ENCODE measurements around the gene SYNGR1. TPM values are rescaled to one million over a fixed set of nuclear protein-coding genes. Genes with fewer than 3 reads are reported as not detected.
A peak's percentile ranks its signal among the peaks of the same experiment; 100 is the strongest.

The SYNGR1 gene
- total RNA-seq, 1 donor from 2014 or later = 42.2 TPM

- peaks cover 0 to 33% of the 10 kb centered on the region in 2 donors for H3K36me3 ChIP-seq
- no peaks in the 10 kb centered on the region for H3K9me3 ChIP-seq
- intact Hi-C loops (cut with DNase I) = no loop called here
- TF ChIP-seq, protein P1, sequence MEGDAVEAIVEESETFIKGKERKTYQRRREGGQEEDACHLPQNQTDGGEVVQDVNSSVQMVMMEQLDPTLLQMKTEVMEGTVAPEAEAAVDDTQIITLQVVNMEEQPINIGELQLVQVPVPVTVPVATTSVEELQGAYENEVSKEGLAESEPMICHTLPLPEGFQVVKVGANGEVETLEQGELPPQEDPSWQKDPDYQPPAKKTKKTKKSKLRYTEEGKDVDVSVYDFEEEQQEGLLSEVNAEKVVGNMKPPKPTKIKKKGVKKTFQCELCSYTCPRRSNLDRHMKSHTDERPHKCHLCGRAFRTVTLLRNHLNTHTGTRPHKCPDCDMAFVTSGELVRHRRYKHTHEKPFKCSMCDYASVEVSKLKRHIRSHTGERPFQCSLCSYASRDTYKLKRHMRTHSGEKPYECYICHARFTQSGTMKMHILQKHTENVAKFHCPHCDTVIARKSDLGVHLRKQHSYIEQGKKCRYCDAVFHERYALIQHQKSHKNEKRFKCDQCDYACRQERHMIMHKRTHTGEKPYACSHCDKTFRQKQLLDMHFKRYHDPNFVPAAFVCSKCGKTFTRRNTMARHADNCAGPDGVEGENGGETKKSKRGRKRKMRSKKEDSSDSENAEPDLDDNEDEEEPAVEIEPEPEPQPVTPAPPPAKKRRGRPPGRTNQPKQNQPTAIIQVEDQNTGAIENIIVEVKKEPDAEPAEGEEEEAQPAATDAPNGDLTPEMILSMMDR (IDR thresholded peaks at IDR 0.05) = no peak
- TF ChIP-seq POLR2A (IDR thresholded peaks at IDR 0.05) (no peak), POLR2AphosphoS5 (IDR thresholded peaks at IDR 0.05; ENCODE audit: insufficient read depth in 1 of 2, low read depth in 1 of 2) (no peak)
- H3K4me1 ChIP-seq = peaks cover 25% of the 10 kb centered on the region
- no peak overlapping the region for H3K4me3 ChIP-seq
- no peak for DNase-seq (ENCODE audit: extremely low spot score in 2 of 2)
- peak overlapping the region; percentile 86 for H3K27ac ChIP-seq
- no peaks in the 10 kb centered on the region for H3K27me3 ChIP-seq
Measured at GRCh38 chr22:39432361-39432811, 82.6 kb downstream of the SYNGR1 start.

DNA sequence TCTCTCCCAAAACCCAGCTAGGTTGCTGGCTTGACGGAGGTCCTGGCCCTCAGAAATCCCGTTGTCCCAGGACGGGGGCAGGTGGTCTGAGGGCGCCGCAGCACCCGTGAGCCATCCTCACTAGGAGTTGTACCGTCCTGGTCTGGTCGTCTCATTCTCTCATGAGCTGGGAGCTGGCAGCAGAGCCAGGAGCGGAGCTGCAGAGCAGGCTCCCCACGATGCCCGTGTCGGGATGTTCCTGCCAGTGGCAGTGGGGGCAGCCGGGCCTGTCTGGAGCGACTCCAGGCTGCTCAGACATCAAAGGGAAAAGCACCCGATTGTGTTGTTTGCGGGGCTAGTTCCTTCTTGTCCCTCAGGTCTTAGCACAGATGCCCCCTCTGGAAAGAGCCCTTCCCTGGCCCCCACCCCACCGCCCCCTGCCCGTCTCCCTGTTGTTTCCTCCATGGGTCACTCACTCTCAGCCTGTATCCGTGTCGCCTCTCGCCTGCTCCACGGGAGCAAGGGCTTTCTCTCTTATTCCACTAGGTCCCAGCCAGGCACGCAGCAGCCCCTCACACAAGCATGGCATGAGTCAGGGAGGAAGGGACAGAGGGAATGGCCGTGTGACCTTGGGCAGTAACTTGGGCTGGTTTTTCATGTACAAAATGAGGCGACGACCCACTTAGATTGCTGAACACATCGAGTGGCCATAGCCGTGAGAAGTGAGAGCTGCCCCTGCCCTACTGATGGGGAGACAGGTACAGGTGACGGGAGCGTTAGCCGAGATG lies 83.9 kb downstream of the SYNGR1 start:
- H3K36me3 ChIP-seq = peaks cover 0 to 21% of the 10 kb centered on the region in 2 donors
- peaks cover 32% of the 10 kb centered on the region for H3K4me1 ChIP-seq
- TF ChIP-seq, protein P1 (IDR thresholded peaks at IDR 0.05) = no peak
- TF ChIP-seq POLR2A (IDR thresholded peaks at IDR 0.05) = no peak
- no peak for TF ChIP-seq POLR2AphosphoS5 (IDR thresholded peaks at IDR 0.05; ENCODE audit: insufficient read depth in 1 of 2, low read depth in 1 of 2)
- H3K4me3 ChIP-seq = no peak overlapping the region
- intact Hi-C loops (cut with DNase I) = no loop called here
- no peak overlapping the region for H3K27ac ChIP-seq
- no peaks in the 10 kb centered on the region for H3K27me3 ChIP-seq
- H3K9me3 ChIP-seq = no peaks in the 10 kb centered on the region
- no peak for DNase-seq (ENCODE audit: extremely low spot score in 2 of 2)

DNA sequence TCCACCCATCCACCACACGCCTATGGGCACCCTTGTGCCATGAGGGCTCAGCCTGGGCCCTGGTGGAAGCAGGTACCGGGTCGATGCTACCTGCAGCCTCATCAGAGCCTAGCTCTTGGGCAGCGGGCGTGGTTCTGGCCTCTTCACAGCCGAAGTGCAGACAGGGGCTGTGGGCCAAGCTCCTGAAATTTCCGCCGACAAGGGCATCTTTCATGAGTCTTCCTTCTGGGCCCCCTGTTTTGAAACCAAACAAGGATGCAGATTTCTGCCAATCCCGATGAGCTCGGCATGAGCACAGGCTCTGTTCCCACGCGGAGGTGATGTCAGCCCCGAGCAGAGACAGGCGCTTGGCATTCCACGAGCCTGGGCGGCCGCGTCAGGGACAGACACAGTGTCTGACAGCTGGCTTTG lies 84.5 kb downstream of the SYNGR1 start:
- no peaks in the 10 kb centered on the region for H3K27me3 ChIP-seq
- intact Hi-C loops (cut with DNase I) = no loop called here
- no peak overlapping the region for H3K27ac ChIP-seq
- H3K4me3 ChIP-seq = no peak overlapping the region
- peaks cover 0 to 18% of the 10 kb centered on the region in 2 donors for H3K36me3 ChIP-seq
- H3K9me3 ChIP-seq = no peaks in the 10 kb centered on the region
- TF ChIP-seq POLR2AphosphoS5 (IDR thresholded peaks at IDR 0.05; ENCODE audit: insufficient read depth in 1 of 2, low read depth in 1 of 2) = no peak
- H3K4me1 ChIP-seq = peaks cover 32% of the 10 kb centered on the region
- no peak for DNase-seq (ENCODE audit: extremely low spot score in 2 of 2)

DNA sequence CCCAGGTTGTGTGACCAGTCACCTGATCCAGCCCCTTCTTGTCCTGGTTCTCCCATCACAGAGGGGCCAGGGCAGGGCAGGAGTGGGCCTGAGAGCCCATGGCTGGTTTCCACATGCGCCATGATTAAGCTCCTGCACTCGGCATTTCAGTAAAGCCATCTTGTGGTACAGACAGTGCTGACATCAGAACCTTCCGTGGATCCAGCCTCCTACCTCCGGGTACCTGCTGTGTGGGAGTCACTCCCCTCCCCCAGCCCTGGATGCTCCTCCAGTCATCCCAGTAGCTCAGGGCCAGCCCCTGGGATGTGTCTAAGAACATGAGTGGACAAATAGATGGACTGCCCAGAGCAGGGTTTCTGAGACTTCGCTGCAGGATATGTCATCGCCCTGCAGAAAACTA lies 84.9 kb downstream of the SYNGR1 start:
- Histone ChIP-seq H3K36me3 (peaks cover 0 to 17% of the 10 kb centered on the region in 2 donors), H3K4me3 (no peak overlapping the region)
- intact Hi-C loops (cut with DNase I) = no loop called here

More for the DNA sequence above, 84.9 kb downstream of the SYNGR1 start:
- no peak for DNase-seq (ENCODE audit: extremely low spot score in 2 of 2)
- TF ChIP-seq, protein P1 (IDR thresholded peaks at IDR 0.05) = no peak
- no peak for TF ChIP-seq POLR2AphosphoS5 (IDR thresholded peaks at IDR 0.05; ENCODE audit: insufficient read depth in 1 of 2, low read depth in 1 of 2)
- no peak for TF ChIP-seq POLR2A (IDR thresholded peaks at IDR 0.05)
- Histone ChIP-seq H3K27ac (no peak overlapping the region), H3K9me3 (no peaks in the 10 kb centered on the region), H3K4me1 (peaks cover 32% of the 10 kb centered on the region), H3K27me3 (no peaks in the 10 kb centered on the region)

Small RNA genes within 50 kb of the gene (small RNA-seq; reads per million reads assigned to genes)
- gene SNORD43 (not detected), gene SNORD83A (6,448 reads per million, percentile 100 among the genes with 10 or more reads in this experiment), gene SNORD83B (not detected)

Other genes starting within 250 kb of the SYNGR1 start
- gene CBX7, start 197.3 kb upstream of the SYNGR1 start, total RNA-seq = 98.0 TPM
- gene PDGFB, start 105.0 kb upstream of the SYNGR1 start, total RNA-seq = 4.7 TPM
- gene RPL3, start 30.4 kb upstream of the SYNGR1 start, total RNA-seq = 2,613 TPM
- 25.5 TPM for gene TAB1, start 49.8 kb downstream of the SYNGR1 start, total RNA-seq
- 0.98 TPM for gene MGAT3, start 107.0 kb downstream of the SYNGR1 start, total RNA-seq
- gene MIEF1, start 152.3 kb downstream of the SYNGR1 start, total RNA-seq = 18.9 TPM
- 246 TPM for gene ATF4, start 170.6 kb downstream of the SYNGR1 start, total RNA-seq
- 107 TPM for gene RPS19BP1, start 182.8 kb downstream of the SYNGR1 start, total RNA-seq
- 1.2 TPM for gene CACNA1I, start 220.8 kb downstream of the SYNGR1 start, total RNA-seq